Activated naive CD4-positive, alpha-beta T cell treated with anti-CD3 and anti-CD28 coated beads, Interleukin-2, amount 50 U/mL, for 24 hours (primary cell): ENCODE results near the gene TET1.
"Not testable (repeated sequence)": the region's sequence is repeated elsewhere in the genome, so short reads cannot be mapped to it uniquely, and the experiment has no call there.

Experiments
- H3K27ac Mint-ChIP-seq: one replicate; pipeline ENCODE4 v1.8.0; 2021; ENCODE audit warnings: mild to moderate bottlenecking, mixed read lengths
- H3K27me3 Mint-ChIP-seq: one replicate; pipeline ENCODE4 v1.8.0; 2021; ENCODE audit warnings: mixed read lengths
- H3K36me3 Mint-ChIP-seq: one replicate; pipeline ENCODE4 v1.8.0; 2021; ENCODE audit warnings: mixed read lengths
- H3K4me1 Mint-ChIP-seq: one replicate; pipeline ENCODE4 v1.8.0; 2021; ENCODE audit warnings: mixed read lengths
- H3K4me3 Mint-ChIP-seq: one replicate; pipeline ENCODE4 v1.8.0; 2021; ENCODE audit warnings: mild to moderate bottlenecking, mixed read lengths
- H3K9me3 Mint-ChIP-seq: one replicate; pipeline ENCODE4 v1.8.0; 2021; ENCODE audit warnings: mixed read lengths

TET1 gene

DNA sequence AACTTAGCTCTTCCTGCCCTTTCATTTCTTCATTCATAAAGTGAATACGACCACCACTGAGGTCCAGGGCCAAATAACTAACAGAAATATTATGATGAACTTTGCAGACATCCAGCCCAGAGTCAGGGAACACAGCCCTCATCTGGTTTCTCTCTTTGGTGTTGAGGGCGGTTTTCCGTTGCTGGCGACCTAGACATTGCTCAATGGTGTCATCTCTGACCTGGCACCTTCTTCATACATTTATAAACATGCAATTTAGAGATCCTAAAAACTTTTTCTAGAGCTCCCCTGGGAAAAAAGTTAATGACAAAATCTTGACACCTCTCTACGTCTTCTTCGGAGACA is 324 bp upstream of the TET1 start:
- Mint-ChIP-seq H3K27me3 (peaks cover 40% of the 10 kb centered on the region), H3K4me3 (peak overlapping the region; percentile 80), H3K27ac (no peak overlapping the region), H3K4me1 (peaks cover 25% of the 10 kb centered on the region), H3K9me3 (no peaks in the 10 kb centered on the region), H3K36me3 (peaks cover 2% of the 10 kb centered on the region)

DNA sequence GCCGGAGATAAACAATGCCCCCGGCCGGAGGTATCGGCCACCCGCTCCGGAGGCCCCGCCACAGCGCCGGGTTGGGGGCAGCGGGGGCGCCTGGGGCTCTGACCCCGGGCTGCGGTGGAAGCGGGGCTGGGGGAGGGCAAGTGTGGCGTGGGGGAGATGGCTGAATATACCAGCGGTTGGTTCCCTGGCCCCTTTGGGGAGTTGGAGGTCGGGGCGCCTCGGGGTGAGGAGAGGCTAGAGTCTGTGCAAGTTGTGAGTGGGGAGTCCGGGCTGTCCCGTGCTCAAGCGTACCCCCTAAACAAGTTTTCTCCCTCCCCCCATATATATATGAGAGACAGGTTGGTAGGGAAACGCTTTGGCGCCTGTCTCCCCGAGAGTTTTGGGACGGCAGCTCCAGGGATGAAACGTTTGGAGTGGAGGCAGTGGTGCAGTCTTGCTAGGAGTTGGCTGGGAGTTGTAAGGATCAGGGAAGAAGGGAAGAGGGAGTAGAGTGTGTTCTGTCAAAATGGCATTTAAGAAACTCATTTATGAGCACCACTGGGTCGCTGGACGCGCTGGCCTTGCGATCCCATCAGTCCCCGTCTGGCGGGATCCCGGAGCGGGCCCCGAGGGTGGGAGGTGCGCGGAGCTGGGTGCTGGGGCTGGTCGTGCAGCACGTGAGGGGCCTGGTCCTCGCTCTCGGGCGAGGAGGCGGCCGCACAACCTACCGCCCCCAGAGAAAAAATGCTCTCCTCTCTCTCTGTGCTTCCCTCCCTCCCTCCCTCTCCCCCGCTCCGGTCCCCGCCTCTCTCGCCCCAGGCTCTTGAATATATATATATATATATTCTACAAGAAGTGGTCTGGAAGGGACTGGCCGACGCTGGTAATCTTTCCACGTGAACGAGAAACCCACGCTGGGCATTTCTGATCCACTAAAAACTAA is 1.1 kb downstream of the TET1 start:
- H3K9me3 Mint-ChIP-seq, result no peaks in the 10 kb centered on the region
- H3K27ac Mint-ChIP-seq, result no peak overlapping the region
- H3K4me1 Mint-ChIP-seq, result peaks cover 25% of the 10 kb centered on the region
- peaks cover 2% of the 10 kb centered on the region for H3K36me3 Mint-ChIP-seq
- peaks cover 41% of the 10 kb centered on the region for H3K27me3 Mint-ChIP-seq
- H3K4me3 Mint-ChIP-seq, result peak overlapping the region; percentile 70

DNA sequence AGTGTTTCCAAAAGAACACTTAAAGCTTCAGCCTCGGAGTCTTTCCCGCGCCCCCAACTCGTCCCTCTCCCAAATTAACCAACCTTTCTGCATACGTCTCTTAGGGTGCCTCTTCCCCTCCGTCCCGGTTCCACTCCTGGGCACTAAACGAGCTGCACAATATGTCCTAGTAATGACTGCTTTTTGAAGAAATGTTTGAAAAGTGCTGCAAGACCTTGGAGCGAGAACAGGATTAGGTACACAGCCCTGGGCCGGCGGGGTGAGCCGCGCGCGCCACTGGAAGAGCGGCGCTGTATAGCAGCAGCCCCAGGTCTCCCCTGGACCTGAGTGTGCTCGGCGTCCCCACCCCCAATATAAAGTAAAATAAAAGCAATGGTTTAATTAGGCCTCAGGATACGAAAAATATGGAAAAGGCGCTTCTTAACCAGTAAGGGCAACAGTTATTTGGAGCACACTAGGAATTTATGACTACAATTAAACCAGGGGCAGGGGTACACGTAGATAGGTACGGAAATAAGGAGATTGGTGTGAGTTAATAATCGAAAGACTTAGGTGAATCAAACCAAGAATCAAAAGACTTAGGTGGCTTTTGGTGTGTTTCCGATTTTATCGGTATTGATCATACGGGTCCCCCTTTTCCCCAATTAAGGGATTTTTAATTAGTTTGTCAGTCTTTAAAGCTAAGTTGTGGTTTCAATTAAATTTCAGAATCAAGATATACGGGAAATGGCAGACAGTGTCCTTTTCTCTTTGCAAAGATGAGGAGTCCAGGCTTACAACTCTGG is 1.9 kb downstream of the TET1 start:
- H3K4me3 Mint-ChIP-seq, result peak overlapping the region; percentile 56
- peaks cover 41% of the 10 kb centered on the region for H3K27me3 Mint-ChIP-seq
- H3K36me3 Mint-ChIP-seq, result peaks cover 2% of the 10 kb centered on the region
- peaks cover 25% of the 10 kb centered on the region for H3K4me1 Mint-ChIP-seq
- no peaks in the 10 kb centered on the region for H3K9me3 Mint-ChIP-seq
- peak overlapping the region; percentile 13 for H3K27ac Mint-ChIP-seq

DNA sequence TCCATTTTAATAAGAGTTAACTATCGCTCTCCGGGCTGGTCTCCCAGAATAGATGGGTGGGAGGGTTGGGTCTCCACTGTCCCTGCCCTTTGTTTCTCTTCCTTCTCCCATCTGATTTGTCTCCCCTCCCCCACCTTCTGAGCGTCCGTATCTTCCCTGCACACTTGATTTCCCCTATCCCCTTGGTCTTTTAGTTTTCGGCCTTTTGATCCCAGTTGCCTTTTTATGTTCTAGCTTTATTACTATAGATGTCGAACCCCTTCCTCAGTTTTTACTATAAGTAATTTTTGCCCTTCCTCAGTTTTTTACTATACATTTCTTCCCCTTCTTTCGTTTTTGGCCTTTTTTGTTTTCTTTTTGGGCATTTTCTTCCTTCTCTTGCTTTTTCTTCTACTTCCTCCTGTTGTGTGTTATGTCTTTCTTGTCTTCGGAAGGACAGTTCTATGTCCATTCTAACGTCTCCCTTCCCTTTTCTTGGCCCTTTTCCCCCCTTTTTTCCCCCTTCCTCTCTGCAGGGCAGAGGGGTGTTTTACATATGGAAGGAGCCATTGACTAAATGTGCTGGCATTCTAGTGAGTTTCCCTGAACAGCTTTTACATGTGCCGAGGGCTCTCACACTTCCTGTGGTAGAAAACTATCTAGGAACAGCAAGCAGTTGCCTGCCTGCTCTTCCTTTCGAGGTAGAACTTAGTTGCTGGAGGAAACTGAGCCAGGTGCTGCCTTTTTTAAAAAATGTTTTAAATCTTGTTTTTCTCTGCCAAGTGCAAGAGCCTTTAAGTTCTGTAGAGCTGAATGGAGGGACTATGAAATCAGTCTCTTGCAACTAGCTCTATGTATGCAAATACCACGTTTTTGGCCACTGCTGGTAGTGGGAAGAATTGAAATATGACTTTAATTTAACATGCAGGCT is 2.8 kb downstream of the TET1 start:
- Mint-ChIP-seq H3K4me3 (peak overlapping the region; percentile 23), H3K27ac (peak overlapping the region; percentile 13), H3K27me3 (peaks cover 41% of the 10 kb centered on the region), H3K4me1 (peaks cover 25% of the 10 kb centered on the region), H3K36me3 (peaks cover 2% of the 10 kb centered on the region), H3K9me3 (no peaks in the 10 kb centered on the region)

DNA sequence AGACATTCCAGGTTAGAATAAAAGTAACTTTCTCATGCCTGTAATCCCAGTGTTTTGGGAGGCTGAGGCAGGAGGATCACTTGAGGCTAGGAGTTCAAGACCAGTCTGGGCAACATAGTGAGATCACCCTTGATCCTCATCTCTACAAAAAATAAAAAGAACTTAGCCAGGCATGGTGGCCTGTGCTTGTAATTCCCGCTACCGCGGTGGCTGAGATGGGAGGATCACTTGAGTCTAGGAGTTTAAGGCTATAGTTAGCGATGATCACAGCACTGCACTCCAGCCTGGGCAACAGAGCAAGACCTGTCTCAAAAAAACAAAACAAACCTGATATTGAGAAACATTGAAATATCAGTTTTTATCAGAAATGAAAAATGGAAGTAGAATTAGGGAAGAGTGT is 4.6 kb downstream of the TET1 start:
- H3K4me1 Mint-ChIP-seq, result peaks cover 22% of the 10 kb centered on the region
- H3K4me3 Mint-ChIP-seq, result no peak overlapping the region
- H3K36me3 Mint-ChIP-seq, result peaks cover 2% of the 10 kb centered on the region
- peaks cover 31% of the 10 kb centered on the region for H3K27me3 Mint-ChIP-seq
- H3K27ac Mint-ChIP-seq, result no peak overlapping the region
- H3K9me3 Mint-ChIP-seq, result no peaks in the 10 kb centered on the region

DNA sequence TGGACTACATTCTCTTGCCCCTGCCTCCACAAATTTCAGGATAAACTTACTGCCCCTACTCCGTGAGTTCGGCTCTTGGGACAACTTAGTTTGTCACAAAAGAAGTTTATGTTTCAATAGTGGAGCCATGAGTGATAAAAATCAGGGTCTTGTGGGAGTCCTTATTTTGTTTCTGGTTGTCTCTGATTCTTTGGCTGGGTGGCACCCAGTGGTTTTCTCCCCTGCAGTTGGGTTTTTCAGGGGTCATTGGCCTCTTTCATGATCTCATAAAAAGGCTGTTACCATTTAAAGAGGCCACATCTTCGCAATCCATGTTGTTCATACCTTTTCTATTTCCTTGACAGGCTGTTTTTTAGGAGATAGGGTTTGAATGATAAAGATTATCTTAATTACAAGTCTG is 5.5 kb downstream of the TET1 start:
- Mint-ChIP-seq H3K27me3 (peaks cover 29% of the 10 kb centered on the region), H3K4me1 (peaks cover 19% of the 10 kb centered on the region), H3K27ac (no peak overlapping the region)

DNA sequence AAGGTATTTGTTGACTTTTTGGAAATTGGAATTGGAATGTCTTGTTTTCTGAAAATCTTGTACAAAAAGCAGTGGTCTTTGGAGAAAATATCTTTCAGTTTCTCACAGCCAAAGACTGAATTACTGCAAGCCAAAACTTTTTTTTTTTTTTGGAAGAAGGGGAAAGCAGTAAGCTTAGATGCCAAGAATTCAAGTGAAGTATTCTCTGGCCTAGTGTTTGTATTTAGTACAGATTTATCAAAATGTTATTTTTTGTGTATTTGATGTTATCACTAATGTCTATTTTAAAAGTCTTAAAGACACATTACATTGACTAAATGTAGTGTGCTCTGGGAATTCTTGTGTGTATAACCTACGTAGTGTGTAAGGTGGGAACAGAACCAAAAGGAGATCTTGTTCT is 6.2 kb downstream of the TET1 start:
- Mint-ChIP-seq H3K36me3 (no peaks in the 10 kb centered on the region), H3K27ac (no peak overlapping the region), H3K4me3 (no peak overlapping the region), H3K9me3 (no peaks in the 10 kb centered on the region), H3K27me3 (peaks cover 25% of the 10 kb centered on the region), H3K4me1 (peaks cover 15% of the 10 kb centered on the region)

More for the DNA sequence above, 5.5 kb downstream of the TET1 start:
- Mint-ChIP-seq H3K36me3 (no peaks in the 10 kb centered on the region), H3K9me3 (no peaks in the 10 kb centered on the region), H3K4me3 (no peak overlapping the region)

DNA sequence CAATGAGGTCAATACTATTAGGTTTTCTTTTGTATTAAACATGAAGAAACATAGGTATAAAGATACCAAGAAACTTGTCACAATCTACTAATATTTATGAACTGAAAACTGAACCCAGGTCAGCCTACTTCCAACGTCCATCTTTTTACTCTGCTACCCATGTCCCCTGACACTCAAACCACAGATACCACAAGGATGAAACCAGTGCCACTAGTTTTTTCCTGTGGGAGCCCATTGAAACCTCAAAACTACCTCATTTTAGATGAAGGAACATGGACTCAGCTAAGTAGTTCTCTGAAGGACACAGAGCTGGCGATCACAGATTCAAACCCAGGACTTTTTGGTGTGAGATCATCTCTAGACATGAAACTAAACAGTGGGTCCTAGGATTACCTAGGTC is 6.8 kb downstream of the TET1 start:
- Mint-ChIP-seq H3K27ac (no peak overlapping the region), H3K4me1 (peaks cover 11% of the 10 kb centered on the region), H3K4me3 (no peak overlapping the region), H3K36me3 (no peaks in the 10 kb centered on the region), H3K27me3 (peaks cover 23% of the 10 kb centered on the region), H3K9me3 (no peaks in the 10 kb centered on the region)

DNA sequence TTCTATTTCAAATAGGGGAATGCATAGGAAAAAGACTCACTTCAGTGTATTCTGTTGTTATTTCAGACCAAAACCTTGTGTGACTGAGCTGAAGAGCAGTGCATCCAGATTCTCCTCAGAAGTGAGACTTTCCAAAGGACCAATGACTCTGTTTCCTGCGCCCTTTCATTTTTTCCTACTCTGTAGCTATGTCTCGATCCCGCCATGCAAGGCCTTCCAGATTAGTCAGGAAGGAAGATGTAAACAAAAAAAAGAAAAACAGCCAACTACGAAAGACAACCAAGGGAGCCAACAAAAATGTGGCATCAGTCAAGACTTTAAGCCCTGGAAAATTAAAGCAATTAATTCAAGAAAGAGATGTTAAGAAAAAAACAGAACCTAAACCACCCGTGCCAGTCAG is 12.0 kb downstream of the TET1 start:
- Mint-ChIP-seq H3K4me1 (peaks cover 10% of the 10 kb centered on the region), H3K27ac (no peak overlapping the region), H3K36me3 (peaks cover 1% of the 10 kb centered on the region), H3K27me3 (peaks cover 1% of the 10 kb centered on the region), H3K9me3 (no peaks in the 10 kb centered on the region), H3K4me3 (no peak overlapping the region)

DNA sequence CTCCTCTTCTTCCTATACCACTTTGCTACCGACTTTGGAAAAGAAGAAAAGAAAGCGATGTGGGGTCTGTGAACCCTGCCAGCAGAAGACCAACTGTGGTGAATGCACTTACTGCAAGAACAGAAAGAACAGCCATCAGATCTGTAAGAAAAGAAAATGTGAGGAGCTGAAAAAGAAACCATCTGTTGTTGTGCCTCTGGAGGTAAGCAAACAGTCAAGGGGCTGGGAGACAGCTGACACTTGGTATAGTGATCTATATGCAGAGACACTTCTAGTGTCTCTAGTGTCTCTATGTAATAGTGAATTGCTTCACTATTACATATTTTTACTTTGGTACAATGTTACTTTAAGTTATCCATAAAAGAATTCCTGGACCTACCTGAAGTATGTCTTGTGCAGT is 13.9 kb downstream of the TET1 start:
- H3K36me3 Mint-ChIP-seq, result peaks cover 1% of the 10 kb centered on the region
- no peaks in the 10 kb centered on the region for H3K9me3 Mint-ChIP-seq

DNA sequence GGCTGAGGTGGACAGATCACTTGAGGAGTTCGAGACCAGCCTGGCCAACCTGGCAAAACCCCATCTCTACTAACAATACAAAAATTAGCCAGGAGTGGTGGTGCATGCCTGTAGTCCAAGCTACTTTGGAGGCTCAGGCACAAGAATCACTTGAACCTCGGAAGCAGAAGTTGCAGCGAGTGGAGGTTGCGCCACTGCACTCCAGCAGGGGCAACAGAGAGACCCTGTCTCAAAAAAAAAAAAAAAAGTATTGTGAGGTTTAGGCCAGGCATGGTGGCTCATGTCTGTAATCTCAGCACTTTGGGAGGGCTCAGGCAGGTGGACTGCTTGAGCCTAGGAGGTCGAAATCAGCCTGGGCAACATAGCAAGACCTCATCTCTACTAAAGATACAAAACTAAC is 16.0 kb downstream of the TET1 start:
- Mint-ChIP-seq H3K36me3 (peaks cover 1% of the 10 kb centered on the region), H3K9me3 (no peaks in the 10 kb centered on the region), H3K27ac (no peak overlapping the region), H3K4me3 (no peak overlapping the region), H3K4me1 (peaks cover 10% of the 10 kb centered on the region), H3K27me3 (peaks cover 1% of the 10 kb centered on the region)

More for the DNA sequence above, 13.9 kb downstream of the TET1 start:
- peaks cover 10% of the 10 kb centered on the region for H3K4me1 Mint-ChIP-seq
- no peak overlapping the region for H3K27ac Mint-ChIP-seq
- H3K27me3 Mint-ChIP-seq, result peaks cover 1% of the 10 kb centered on the region
- H3K4me3 Mint-ChIP-seq, result no peak overlapping the region

DNA sequence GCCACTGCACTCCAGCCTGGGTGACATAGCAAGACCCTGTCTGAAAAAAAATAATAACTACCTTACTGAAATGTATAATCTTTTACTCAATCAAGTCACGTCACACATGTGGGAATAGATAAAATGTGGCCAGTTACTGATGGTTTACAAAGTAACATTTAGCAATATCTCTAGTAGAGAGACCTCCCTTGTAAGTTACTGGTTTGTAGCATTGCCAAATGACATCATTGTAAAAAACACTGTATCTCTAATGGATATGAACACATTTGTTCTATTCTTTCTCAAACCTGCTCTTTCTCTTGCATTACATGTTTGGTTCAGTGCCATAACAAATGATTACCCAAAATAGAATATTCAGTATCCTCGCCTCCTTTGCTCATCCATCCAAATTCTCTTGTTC is 18.8 kb downstream of the TET1 start:
- H3K9me3 Mint-ChIP-seq, result no peaks in the 10 kb centered on the region

DNA sequence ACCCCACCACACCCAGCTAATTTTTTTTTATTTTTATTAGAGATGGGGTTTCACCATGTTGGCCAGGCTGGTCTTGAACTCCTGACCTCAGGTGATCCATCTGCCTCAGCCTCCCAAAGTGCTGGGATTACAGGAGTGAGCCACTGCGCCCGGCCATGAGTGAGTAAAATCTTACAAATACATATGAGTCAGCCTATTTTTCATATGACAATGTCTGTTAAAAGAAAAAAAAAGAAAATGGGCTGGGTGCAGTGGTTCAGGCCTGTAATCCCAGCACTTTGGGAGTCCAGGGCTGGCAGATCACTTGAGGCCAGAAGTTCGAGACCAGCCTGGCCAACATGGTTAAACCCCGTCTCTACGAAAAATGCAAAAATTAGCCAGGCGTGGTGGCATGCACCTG is 24.1 kb downstream of the TET1 start:
- H3K27me3 Mint-ChIP-seq, H3K27ac Mint-ChIP-seq, H3K4me1 Mint-ChIP-seq, H3K9me3 Mint-ChIP-seq, H3K4me3 Mint-ChIP-seq, H3K36me3 Mint-ChIP-seq: not testable (repeated sequence)

More for the DNA sequence above, 18.8 kb downstream of the TET1 start:
- Mint-ChIP-seq H3K4me3 (no peak overlapping the region), H3K36me3 (no peaks in the 10 kb centered on the region), H3K4me1 (peaks cover 1% of the 10 kb centered on the region), H3K27ac (no peak overlapping the region), H3K27me3 (no peaks in the 10 kb centered on the region)

DNA sequence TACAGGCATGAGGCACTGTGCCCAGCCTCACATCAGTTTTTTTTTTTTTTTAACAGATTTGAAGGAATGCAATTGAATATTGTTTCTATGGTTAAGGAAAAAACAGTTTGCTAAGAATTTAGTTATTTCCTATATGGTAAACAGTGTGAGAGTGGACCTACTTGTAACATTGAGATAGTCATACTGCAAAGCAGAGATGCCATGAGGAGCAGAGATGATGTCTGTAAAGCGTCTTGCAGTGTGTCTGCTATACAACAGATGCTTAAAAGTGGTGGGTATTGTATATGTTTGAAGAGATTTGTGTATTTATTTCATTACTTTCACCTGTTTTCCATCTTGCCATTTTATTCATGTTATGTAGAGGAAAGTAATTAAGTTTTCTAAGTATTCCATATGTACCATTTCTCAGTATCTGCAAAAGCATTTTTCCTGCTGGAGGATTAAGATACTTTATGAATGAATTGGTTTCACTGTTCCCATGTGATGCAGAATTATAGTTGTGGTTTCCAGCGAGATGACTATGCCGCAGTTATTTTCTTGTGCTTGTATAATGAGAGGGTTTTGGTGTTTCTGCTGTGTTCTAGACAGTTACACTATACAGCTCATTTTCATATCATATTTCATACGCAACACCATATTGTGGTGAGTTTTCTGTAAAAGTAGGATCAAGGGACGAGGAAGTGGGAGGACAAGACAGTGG is 26.6 kb downstream of the TET1 start:
- H3K9me3 Mint-ChIP-seq, result no peaks in the 10 kb centered on the region
- H3K36me3 Mint-ChIP-seq, result no peaks in the 10 kb centered on the region
- no peaks in the 10 kb centered on the region for H3K27me3 Mint-ChIP-seq
- H3K4me1 Mint-ChIP-seq, result no peaks in the 10 kb centered on the region
- no peak overlapping the region for H3K27ac Mint-ChIP-seq
- H3K4me3 Mint-ChIP-seq, result no peak overlapping the region

DNA sequence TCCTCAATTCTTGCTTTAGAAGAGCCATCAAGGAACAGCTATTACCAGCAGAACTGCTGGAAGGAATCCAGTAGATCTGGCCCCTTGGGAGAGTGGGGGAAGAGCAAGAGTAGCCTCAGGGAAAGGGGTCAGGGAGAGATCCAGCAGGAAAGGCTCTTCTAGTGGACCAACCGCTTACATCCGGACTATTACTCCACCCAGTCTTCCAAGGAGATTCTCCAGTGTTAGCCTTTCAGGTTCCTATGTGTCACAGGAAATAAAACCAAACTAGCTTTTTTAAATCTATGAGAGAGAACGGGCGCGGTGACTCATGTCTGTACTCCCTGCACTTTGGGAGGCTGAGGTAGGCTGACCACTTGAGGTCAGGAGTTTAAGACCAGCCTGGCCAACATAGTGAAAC is 34.3 kb downstream of the TET1 start:
- Mint-ChIP-seq H3K36me3 (no peaks in the 10 kb centered on the region), H3K27me3 (no peaks in the 10 kb centered on the region), H3K9me3 (no peaks in the 10 kb centered on the region), H3K4me1 (no peaks in the 10 kb centered on the region), H3K4me3 (no peak overlapping the region), H3K27ac (no peak overlapping the region)
